HG03280 (cell line): ENCODE results near the gene SCUBE3.

Experiments used
- ATAC-seq: cut with Tn5 transposase; IDR thresholded peaks from one replicate; pipeline ENCODE4 v1.9.1; 2021; ENCODE audit warnings: mild to moderate bottlenecking, moderate library complexity; ENCODE audit not compliant: unreplicated experiment

SCUBE3 gene

DNA sequence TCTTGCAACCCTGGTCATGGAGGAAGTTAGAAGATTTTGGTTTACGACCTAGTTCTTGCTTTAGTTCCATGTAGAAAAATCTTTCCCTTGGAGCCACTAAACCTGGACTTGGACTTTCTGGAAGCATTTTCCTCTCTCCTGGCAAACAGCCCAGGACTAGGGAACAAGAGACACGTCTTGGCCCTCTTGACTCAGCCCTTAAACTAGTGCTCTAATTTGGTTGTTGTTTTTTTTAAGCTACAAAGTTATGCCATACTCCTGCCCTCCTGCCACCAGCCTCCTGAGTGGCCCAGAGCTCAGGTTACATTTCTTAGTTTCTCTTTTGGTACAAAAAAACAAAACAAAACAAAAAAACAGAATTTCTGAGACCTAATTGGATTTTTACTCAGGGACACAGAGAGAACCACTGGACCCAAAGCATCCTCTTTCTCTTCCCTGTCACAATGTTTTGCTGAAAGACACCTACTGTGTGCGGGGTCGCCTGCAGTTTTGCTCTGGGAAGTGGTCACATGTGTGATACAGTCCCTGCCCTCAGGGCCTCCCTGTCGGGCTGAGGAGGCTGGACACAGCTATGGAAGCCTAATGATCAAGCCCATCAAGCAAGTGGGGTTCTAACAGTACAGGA lies 32.3 kb upstream of the SCUBE3 start:
- no peak for ATAC-seq

DNA sequence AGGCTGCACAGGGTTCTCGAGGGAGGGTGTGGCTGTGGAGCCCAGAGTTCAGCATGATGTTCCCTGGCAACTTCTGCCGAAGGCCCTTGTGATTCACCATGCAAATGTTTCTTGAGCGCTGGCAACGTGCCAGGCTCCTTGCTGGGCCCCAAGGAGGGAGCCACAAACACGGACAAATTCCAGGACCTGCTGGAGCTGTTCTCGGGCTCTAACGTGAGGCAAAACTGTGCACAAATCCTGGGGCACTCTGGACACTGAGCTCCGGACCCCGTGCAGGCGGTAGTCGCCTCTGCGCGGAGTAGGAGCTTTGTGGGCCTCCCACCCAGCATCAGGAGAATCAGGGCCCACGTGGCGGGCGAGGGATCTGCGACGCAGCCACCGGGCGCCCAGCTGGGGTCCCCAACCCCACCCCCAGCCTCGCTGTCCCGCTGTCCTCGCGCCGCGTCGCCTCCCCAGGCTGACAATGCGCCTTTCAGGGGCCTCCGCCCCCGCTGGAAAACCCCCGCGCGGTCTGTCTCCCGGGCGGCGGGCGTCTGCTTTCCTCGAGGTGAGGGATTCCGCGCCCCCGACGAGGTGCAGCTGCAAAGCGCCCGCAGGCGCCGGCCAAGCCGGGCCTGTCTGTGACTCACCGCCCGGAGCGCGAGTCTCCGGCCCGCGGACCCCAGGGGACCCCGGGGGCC lies 31.7 kb upstream of the SCUBE3 start:
- no peak for ATAC-seq

DNA sequence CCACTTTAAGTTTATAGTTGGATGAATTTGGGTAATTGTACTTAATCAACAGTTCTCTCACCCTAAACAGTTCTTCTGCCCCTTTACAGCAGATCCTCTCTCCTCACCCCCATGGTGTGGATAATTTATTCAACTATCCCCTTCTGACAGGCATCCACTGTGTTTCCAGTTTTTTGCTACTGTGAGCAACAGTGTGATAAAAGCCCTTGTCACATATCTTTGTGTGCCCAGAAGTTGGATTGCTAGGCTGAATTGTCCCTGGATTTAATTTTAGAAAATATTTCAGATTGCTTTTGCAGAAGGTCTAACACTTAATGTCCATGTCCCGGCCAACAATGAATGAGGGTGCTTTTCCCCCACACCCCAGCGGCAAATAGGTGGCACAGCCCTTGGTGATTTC lies 30.5 kb upstream of the SCUBE3 start:
- no peak for ATAC-seq

DNA sequence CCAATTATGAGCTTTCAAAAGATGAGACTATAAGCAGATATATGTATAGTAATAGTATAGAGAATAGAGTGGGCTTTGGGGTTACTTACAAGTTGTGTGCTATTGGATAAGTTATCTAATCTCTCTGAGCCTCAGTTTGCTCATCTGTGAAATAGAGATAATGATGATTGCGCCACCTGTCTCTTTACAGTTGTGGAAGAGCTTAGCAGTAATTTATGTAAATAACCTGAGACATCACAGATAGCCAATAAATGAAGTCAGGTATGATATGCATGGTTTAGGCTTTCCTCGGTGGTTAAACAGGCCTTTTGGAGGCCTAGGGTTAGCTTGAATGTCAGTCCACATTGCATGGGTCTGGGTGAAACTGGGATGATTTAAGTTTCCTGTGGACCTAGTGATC lies 29.8 kb upstream of the SCUBE3 start:
- no peak for ATAC-seq

DNA sequence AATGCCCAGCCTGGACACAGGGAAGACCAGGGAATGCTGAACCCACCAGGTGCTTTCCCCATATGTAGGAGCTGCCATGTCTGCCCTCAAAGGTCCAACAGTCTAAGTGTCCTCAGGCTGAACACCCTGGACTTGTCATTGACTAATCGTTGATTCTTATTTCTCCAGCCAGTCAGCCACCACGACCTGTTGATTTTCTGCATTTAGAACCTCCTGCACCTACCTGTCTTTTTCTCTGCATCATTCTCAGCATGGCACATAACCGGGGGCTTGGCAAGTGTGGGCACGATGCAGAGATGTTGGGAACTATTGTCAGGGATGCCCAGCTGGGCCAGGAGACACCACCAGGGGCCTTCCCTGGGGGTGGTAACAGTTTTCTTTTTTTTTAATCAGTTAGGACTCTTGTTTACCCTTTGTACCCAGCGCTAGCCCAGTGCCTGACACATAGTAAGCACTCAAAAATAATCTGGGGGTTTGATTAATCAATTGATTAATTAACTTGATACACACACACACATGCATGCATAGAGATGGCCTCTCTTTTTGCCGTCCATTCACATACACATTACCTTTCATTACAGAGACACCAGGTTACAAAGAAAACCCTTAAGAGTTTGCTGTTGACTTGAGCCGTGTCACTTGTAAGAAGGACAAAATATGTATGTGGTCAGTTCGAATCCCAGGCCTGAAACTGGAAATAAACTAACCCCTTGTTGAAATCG lies 29.0 kb upstream of the SCUBE3 start:
- ATAC-seq: no peak

DNA sequence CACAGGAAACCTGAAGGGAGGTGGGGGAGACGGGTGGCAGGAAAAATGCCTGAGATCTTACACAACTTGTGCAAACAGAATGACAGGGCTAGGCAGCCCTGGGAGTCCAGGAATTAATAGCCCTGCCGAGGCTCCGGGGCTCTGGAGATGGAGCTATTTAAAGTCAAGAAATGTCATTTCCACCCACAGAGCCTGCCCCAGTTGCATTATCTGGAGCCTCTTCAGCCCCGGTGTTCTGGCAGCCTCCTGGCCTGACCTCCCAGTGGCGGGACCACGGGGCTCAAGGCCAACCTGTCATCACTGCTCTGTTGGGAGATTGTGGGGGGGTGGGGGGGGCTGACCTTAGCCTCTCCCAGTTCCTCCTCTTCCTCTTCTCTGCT lies 28.5 kb upstream of the SCUBE3 start:
- ATAC-seq: no peak

DNA sequence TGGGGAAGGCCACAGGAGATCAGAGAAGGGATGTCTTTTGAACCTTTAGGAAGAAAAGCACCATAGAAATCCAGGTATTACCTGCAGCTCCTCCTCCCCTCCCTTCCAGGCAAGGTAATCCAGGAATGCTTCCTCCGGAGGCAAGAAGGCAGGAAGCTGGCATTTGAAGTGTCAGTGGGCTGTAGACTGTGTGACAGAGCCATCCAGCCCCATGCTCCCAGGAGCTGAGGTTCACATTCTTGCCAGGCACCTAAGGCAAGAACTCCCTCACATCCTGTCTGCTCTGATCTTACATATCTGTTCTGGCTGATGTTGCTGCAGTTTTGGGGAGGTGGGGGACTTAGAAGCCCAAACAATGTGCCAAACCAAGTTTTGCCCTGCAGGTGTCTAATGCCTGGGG lies 27.8 kb upstream of the SCUBE3 start:
- no peak for ATAC-seq

DNA sequence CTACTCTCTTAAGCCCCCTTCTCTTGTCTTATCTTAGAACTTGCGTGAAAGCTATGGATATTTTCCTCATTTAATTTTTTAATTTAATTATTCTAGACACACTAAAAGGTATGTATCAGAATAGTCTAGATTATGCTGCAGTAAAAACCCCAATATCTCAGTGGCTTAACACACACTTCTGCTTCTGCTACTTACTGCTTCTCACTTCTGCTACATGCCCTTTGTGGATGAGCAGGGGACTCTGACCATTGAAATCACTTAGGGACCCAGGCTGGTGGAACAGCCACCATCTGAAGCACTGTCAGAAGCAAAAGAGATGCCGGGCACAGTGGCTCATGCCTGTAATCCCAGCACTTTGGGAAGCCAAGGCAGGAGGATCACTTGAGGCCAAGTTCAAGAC lies 27.2 kb upstream of the SCUBE3 start:
- ATAC-seq: no peak

DNA sequence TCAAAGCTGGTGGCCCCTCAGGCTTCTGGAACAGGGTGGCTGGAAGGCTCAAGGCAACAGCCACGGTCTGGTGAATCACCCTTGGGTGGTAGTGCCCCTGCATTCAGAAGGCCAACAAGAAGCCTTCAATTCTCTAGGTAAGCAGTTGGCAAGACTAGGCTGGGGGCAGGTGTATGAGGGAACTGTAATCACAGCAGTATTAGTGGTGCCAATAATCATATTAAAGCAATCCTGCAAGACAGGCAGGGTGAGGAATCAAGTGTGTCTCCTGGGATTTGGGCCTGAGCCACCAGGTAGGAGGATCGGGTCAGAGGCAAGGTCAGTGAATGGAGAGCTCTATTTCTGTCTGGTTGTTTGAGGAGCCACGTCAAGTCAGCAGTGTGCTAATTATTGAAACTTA lies 24.9 kb upstream of the SCUBE3 start:
- no peak for ATAC-seq

DNA sequence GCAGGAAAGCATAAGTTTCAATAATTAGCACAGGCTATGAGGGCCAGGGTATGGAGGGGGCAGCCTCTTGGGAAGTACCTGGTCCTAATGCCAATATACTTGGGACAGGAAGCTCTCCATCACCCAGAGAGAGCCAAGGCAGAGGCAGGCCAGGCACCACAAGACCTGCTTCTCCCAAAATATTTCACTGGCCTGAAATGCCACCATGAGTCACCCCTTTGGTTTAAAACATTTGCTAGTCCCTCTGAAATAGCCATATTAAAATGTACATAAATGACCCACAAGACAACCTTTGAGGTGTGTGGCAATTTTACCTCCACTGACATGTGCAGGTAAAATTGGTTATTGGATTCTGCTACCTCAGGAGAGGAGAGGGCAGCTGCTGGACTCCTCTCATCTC lies 23.4 kb upstream of the SCUBE3 start:
- ATAC-seq: no peak

DNA sequence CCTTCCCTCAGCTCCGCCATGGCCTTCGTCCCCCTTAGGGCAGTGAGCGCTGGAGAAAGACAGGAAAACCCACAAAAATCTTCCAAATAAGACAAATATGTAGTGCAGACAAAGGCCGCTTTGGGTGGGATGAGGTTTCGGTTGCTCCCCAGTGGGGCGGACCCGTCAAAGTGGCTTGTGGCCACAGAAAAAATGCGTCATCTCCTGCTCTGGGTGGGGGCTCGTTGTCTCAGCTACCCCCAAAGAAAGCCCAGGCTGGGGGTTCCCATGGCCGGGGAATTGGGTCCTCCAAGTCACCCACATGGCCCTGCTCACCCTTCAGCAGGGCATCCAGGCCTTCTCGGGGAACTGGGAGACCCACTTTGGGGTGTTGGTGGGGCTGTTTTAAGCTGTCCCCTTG lies 21.9 kb upstream of the SCUBE3 start:
- ATAC-seq: no peak

DNA sequence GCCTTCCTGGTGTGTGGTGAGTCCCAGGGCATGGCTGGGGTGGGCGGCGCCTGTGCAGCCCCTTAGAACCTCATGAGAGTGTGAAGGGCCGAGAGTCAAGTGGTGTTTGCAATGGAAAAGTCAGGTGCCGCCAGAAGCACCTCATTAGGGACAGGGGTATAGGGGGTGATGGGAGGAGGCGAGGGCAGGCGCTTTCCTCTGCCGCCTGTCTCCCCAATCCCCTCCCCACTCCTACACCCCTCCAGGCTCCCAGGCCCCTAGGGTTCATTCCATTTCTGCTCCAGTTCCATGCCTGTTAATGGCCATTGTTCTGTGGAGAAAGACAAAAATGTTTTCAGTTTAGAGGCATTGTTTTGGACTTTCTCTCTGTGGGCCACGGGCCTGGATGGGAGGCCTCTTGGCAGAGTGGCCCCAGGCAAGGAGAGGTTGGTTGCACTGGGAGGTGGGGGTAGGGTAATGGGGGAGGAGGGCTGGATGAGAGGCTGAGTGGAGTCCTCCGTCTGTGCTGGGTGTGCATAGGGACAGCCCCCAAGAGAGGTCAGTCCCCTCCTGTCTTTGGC lies 21.4 kb upstream of the SCUBE3 start:
- no peak for ATAC-seq

DNA sequence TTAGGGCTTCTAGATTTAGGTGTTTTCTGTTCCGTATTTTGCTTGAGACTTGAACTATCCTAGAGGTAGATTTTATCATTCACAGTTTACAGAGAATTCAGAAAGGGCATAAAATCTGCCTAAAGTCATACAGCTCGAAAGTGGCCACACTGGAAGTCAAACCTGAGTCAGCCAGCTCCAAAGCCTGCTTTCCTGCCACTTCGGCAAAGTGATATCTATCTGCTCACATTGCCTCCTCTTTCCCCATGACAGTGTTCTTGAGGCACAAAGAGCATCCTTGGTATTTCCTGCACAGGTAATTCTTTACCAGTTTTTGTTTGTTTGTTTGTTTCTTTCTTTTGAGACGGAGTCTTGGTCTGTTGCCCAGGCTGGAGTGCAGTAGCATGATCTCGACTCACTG lies 19.4 kb upstream of the SCUBE3 start:
- no peak for ATAC-seq

DNA sequence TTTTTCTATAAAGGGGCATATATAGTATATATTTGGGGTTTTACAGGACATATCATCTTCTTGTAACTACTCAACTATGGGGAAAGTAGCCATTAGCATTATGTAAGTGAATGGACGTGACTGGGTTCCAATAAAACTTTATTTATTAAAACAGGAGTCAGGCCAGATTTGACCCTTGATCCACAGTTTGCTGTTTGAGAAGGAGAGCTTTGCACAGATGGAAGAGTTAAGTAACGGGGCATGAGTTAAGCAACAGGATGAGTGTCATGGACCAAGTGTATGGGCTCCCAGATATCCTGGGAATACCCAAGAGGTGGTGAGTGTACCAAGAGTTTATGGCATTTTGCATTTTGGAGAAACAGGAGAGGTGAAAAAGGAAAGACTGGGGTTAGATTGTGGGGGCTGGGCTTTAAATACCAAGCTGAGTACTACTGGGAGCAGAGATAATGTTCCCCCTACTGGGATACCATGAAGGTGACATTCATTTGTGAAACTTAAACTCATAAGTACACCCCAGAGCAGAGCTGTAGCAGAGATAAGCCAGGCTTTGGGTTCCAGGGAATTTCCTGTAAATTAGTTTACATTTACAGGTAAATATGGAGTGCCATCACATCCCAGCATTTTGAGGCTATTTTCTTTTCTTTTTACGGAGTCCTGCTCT lies 18.5 kb upstream of the SCUBE3 start:
- ATAC-seq: no peak

DNA sequence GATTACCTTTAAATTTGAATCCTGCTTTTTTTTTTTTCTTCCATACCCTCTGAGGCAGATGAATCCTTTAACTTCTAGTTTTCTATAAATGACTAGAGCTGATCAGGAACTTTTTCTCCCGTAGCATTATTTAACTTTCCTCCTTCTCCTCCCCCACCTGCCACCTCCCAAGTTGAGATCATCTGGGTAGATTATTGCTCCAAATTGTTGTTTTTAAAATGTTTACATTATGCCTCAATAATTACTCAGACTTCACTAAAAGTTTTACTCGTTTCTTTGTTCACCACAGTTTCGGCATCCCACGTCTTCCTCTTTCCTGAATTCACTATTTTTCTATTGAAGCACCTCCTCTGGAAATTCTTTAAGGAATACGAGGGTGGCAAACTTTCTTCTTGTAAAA lies 16.6 kb upstream of the SCUBE3 start:
- ATAC-seq: no peak

DNA sequence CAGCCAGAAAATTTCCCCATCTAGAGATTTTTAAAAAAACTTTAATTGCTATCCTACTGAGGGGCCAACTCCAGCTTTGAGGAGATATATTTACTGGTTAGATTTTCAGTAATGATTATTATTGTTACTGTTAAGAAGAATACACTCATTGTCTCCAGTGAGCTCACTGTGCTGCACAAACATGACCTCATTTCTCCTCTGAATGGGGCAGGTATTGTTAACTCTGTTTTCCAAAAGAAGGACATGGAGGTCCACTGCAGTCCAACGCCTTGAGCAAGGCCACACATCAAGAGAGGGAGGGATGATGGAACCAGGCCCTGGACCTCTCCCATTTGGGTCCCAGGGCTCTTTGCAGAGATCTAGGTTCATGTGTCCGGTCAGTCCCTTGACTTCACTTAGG lies 13.9 kb upstream of the SCUBE3 start:
- no peak for ATAC-seq

DNA sequence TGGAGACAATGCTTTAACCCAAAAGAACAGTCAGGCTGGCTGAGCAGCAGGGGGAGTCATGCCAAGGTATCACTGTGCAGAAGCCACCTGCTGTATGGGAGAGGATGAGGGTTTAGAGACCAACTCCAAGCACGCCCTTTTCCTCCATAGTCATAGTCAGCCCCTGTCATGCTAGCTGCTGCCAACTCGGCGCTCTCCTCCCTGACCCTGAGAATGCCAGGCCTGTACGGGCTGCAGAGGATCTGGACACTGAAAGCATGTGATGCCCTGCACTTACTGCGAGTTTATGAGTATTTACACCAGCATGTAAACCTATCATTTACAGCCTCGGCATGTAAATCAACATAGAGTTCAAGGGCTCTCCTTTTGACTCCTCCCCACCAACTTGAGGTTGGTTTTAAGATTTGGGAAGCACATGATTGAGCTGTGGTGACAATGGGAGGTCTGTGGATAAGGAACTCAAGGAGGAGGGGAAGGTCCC lies 11.7 kb upstream of the SCUBE3 start:
- ATAC-seq: no peak

DNA sequence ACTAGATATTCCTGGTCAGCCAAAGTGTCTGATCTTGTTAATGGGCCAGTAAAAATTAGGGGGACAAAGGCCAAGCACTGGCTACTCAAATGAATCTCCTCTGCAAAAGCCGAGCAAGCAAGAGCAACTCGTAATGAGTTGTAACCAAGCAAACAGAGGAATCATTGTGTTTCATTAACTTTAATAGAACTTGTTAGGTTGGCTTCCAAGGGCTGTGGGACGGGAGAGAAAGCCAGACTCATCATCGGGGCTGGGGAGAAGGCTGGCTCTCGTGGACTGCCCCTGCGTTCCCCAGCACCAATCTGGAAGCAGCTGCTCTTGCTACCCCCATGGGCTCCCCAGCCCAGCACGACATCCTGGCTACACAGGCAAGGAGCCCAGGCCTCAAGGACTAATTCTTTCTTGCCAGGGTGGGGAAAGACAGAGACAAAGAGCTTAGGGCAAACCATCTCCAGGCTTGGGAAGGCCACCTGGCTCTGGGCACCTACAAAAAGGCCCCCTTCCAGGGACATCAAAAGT lies 10.5 kb upstream of the SCUBE3 start:
- no peak for ATAC-seq

DNA sequence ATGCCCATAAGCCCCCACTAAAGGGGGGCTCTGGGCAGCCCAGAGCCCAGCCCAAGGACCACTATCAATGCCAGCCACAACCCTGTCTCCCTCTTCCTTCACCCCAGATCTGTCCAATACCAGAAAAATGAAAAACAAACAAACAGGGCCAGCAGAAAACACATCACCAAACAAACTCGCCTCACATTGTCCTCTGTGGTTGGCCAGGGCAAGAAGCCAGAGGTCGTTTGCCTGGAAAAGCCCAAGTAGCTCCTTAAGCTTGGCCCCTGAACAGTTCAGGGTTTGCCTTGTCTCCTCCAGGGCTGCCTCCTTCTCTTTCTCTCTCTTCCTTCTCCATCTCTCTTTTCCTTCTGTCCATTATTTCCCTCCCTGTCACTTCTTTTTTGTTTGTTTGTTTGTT lies 10.1 kb upstream of the SCUBE3 start:
- no peak for ATAC-seq

DNA sequence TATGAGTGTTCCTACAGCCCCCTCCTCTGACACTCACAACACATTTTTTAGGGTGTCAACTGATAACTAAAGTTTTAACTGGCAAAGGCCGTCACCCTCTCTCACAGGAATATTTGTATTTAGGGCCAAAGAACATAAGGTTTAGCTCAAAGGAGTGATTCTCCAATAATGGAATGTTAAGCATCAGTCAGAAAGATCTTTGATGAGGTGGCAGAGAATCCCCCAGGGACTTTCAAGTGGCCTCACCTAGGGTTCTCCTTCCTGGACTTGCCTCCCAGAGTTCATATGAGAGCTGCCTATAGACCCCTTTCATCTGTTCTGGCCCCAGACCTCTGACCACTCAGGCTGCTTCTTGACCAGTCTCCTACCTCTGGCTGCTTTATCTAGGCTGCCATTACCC lies 7.4 kb upstream of the SCUBE3 start:
- ATAC-seq: no peak

DNA sequence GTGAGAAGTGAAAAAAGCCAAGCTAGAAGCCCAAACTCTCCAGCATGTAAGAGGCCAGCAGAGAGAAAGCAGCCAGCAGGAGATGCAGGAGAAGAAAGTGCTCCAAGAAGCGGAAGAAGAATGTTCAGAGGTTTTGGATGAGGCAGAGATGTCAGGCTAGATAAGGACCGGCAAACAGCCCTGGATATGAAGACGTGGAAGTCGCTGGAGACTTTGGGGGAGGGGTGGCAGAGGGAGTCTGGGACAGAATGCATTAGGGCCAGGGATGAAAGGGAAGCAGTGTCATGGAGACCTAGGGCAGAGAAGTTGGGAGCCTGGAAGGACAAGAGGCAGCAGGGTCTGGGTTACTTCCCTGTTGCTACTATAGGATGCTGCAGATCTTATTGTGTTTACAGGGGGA lies 5.3 kb upstream of the SCUBE3 start:
- ATAC-seq: no peak
